ENCODE data around the gene DYNC2H1. TPM values are rescaled to one million over a fixed set of nuclear protein-coding genes. Genes with fewer than 3 reads are reported as not detected.

Gene DYNC2H1
- total and polyA plus RNA-seq, 4 donors = 6.4 to 102 (median 23.7) TPM

DNA sequence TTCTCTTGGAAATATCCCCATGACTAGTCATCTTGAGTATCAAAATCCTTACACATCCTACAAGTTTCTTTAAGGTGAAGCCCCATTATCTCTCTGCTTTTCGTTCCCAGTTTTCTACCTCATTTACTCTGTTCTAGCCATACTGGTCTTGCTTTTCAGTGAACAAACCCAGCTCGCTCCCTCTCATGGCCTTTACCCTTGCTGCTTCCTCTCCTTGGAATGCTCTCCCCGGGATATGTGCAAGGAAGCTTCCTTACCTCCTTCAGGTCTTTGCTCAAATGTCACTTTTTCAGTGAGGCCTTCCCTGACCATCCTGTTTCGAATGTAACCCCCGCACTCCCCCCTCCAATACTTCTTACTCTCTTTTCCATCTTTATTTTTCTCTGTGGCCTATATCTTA is 331.8 kb downstream of the DYNC2H1 start:
- Histone ChIP-seq H3K9me3 (ENCODE audit: control insufficient read depth in 4 of 4, insufficient read depth in 3 of 4, low read length in 3 of 4) (no peaks in the 10 kb centered on the region), H3K27me3 (ENCODE audit: control insufficient read depth in 3 of 3, insufficient read depth in 3 of 3, low read length in 2 of 3) (no peaks in the 10 kb centered on the region), H3K4me1 (ENCODE audit: control insufficient read depth in 5 of 5, insufficient read depth in 5 of 5, low read length in 5 of 5) (no peaks in the 10 kb centered on the region), H3K9ac (ENCODE audit: insufficient read depth in 1 of 2, low read length in 2 of 2) (no peak overlapping the region), H3K27ac (ENCODE audit: low read depth in 1 of 2, low read length in 1 of 2) (no peak overlapping the region), H3K36me3 (ENCODE audit: control insufficient read depth in 4 of 4, insufficient read depth in 4 of 4, low read length in 4 of 4) (peaks cover 0 to 2% (median 0%) of the 10 kb centered on the region in 4 donors), H3K4me3 (no peak overlapping the region)
- TF ChIP-seq, protein P1, sequence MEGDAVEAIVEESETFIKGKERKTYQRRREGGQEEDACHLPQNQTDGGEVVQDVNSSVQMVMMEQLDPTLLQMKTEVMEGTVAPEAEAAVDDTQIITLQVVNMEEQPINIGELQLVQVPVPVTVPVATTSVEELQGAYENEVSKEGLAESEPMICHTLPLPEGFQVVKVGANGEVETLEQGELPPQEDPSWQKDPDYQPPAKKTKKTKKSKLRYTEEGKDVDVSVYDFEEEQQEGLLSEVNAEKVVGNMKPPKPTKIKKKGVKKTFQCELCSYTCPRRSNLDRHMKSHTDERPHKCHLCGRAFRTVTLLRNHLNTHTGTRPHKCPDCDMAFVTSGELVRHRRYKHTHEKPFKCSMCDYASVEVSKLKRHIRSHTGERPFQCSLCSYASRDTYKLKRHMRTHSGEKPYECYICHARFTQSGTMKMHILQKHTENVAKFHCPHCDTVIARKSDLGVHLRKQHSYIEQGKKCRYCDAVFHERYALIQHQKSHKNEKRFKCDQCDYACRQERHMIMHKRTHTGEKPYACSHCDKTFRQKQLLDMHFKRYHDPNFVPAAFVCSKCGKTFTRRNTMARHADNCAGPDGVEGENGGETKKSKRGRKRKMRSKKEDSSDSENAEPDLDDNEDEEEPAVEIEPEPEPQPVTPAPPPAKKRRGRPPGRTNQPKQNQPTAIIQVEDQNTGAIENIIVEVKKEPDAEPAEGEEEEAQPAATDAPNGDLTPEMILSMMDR (IDR thresholded peaks at IDR 0.05; ENCODE audit: control extremely low read depth, extremely low read depth) = no peak
- no peak for ATAC-seq (ENCODE audit: insufficient read depth, low FRiP score)
- DNase-seq = no peak
- WGBS, 2 donors = 91 to 92% methylated on average over 5 of the region's 5 CpGs

DNA sequence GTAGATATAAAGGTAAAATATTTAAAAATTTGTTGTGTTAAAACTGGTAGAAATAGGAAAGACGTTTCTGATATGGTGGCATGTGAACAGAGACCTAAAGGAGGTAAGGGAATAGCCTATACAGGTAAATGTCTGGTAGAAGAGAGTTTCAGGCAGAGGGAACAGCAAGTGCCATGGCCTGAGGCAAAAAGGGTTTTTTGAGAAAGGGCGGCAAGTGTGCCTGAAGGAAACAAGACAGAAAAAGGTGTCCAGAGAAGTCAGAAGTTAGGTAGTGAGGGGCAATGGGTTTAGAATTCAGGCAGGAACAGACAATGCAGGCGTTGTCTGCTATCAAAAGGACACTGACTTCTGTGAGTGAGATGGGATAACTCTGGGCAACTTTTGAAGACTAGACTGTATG is 339.7 kb downstream of the DYNC2H1 start:
- DNase-seq = no peak
- 73 to 85% methylated on average over 3 of the region's 3 CpGs for WGBS, 2 donors

DNA sequence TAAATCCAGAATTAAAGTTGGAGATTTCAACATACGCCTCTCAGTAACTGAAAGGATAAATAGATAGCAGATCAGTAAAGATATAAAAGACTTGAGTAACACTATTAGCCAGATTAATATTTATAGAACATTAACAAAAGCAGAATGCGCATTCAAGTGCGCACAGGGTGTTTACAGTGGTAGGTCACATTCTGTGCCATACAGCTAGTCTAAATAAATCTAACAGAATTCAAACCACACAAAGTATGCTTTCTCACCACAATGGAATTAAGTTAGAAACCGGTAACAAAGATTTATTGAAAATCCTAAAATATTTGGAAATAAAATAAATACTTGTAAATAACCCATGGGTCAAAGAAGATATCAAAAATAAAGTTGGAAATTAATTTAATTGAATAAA is 341.0 kb downstream of the DYNC2H1 start:
- no peaks in the 10 kb centered on the region for H3K9me3 ChIP-seq (ENCODE audit: control insufficient read depth in 4 of 4, insufficient read depth in 3 of 4, low read length in 3 of 4)

More for the DNA sequence above, 339.7 kb downstream of the DYNC2H1 start:
- no peak for ATAC-seq (ENCODE audit: insufficient read depth, low FRiP score)
- Histone ChIP-seq H3K27ac (ENCODE audit: low read depth in 1 of 2, low read length in 1 of 2) (no peak overlapping the region), H3K4me1 (ENCODE audit: control insufficient read depth in 5 of 5, insufficient read depth in 5 of 5, low read length in 5 of 5) (no peaks in the 10 kb centered on the region), H3K27me3 (ENCODE audit: control insufficient read depth in 3 of 3, insufficient read depth in 3 of 3, low read length in 2 of 3) (no peaks in the 10 kb centered on the region), H3K9me3 (ENCODE audit: control insufficient read depth in 4 of 4, insufficient read depth in 3 of 4, low read length in 3 of 4) (no peaks in the 10 kb centered on the region), H3K9ac (ENCODE audit: insufficient read depth in 1 of 2, low read length in 2 of 2) (no peak overlapping the region), H3K36me3 (ENCODE audit: control insufficient read depth in 4 of 4, insufficient read depth in 4 of 4, low read length in 4 of 4) (no peaks in the 10 kb centered on the region), H3K4me3 (no peak overlapping the region)
- TF ChIP-seq, protein P1 (IDR thresholded peaks at IDR 0.05; ENCODE audit: control extremely low read depth, extremely low read depth) = no peak

More for the DNA sequence above, 341.0 kb downstream of the DYNC2H1 start:
- no peaks in the 10 kb centered on the region for H3K4me1 ChIP-seq (ENCODE audit: control insufficient read depth in 5 of 5, insufficient read depth in 5 of 5, low read length in 5 of 5)
- H3K36me3 ChIP-seq (ENCODE audit: control insufficient read depth in 4 of 4, insufficient read depth in 4 of 4, low read length in 4 of 4) = no peaks in the 10 kb centered on the region
- no peak for ATAC-seq (ENCODE audit: insufficient read depth, low FRiP score)
- no peak overlapping the region for H3K27ac ChIP-seq (ENCODE audit: low read depth in 1 of 2, low read length in 1 of 2)
- no peak for DNase-seq
- H3K27me3 ChIP-seq (ENCODE audit: control insufficient read depth in 3 of 3, insufficient read depth in 3 of 3, low read length in 2 of 3) = no peaks in the 10 kb centered on the region
- H3K9ac ChIP-seq (ENCODE audit: insufficient read depth in 1 of 2, low read length in 2 of 2) = no peak overlapping the region
- 63 to 86% methylated on average over 4 of the region's 4 CpGs for WGBS, 2 donors
- no peak overlapping the region for H3K4me3 ChIP-seq
- TF ChIP-seq, protein P1 (IDR thresholded peaks at IDR 0.05; ENCODE audit: control extremely low read depth, extremely low read depth) = no peak
